ENCODE data around the gene DAPL1.

DAPL1 gene

GRCh38 chr2:158825021-158825420 lies 29.9 kb downstream of the DAPL1 start:
- no peaks in the 10 kb centered on the region for H3F3A ChIP-seq (ENCODE audit: insufficient read depth, low read length)
- H3K9me3 ChIP-seq (replicated peaks; ENCODE audit: insufficient read depth, low read length), result no peaks in the 10 kb centered on the region
- H3K9me2 ChIP-seq (replicated peaks; ENCODE audit: insufficient read depth, low read length), result no peaks in the 10 kb centered on the region
- H2AFZ ChIP-seq (ENCODE audit: low read length), result no peak overlapping the region
- no peak overlapping the region for H3K4me3 ChIP-seq (ENCODE audit: low read length)
- no peak overlapping the region for H3K27ac ChIP-seq (ENCODE audit: low read length)
- no peaks in the 10 kb centered on the region for H3K36me3 ChIP-seq (replicated peaks; ENCODE audit: insufficient read depth, low read length)
- H3K27me3 ChIP-seq (replicated peaks; ENCODE audit: insufficient read depth, low read length), result no peaks in the 10 kb centered on the region
- H3K9ac ChIP-seq (ENCODE audit: low read length), result no peak overlapping the region
- no peak for DNase-seq
- TF ChIP-seq EZH2 (optimal IDR thresholded peaks at IDR 0.05; ENCODE audit: low read depth, low read length) (no peak), CTCF (IDR thresholded peaks at IDR 0.05; ENCODE audit: low read length) (no peak), EZH2phosphoT487 (IDR thresholded peaks at IDR 0.05; ENCODE audit: low read length) (no peak)
- H3K4me2 ChIP-seq (ENCODE audit: low read depth, low read length), result no peak overlapping the region
- H3K79me2 ChIP-seq (ENCODE audit: low read length), result no peaks in the 10 kb centered on the region
- H3K4me1 ChIP-seq (ENCODE audit: low read length), result no peaks in the 10 kb centered on the region
- no peaks in the 10 kb centered on the region for H4K20me1 ChIP-seq (ENCODE audit: insufficient read depth, low read length)

GRCh38 chr2:158826965-158827364 lies 31.8 kb downstream of the DAPL1 start:
- no peaks in the 10 kb centered on the region for H3K36me3 ChIP-seq (replicated peaks; ENCODE audit: insufficient read depth, low read length)
- H3K27me3 ChIP-seq (replicated peaks; ENCODE audit: insufficient read depth, low read length), result no peaks in the 10 kb centered on the region
- no peak overlapping the region for H3K4me2 ChIP-seq (ENCODE audit: low read depth, low read length)
- no peaks in the 10 kb centered on the region for H4K20me1 ChIP-seq (ENCODE audit: insufficient read depth, low read length)
- TF ChIP-seq EZH2phosphoT487 (IDR thresholded peaks at IDR 0.05; ENCODE audit: low read length), result no peak
- no peak for TF ChIP-seq CTCF (IDR thresholded peaks at IDR 0.05; ENCODE audit: low read length)
- TF ChIP-seq EZH2 (optimal IDR thresholded peaks at IDR 0.05; ENCODE audit: low read depth, low read length), result no peak
- H3K4me3 ChIP-seq (ENCODE audit: low read length), result no peak overlapping the region
- H3K9me3 ChIP-seq (replicated peaks; ENCODE audit: insufficient read depth, low read length), result no peaks in the 10 kb centered on the region
- H3K79me2 ChIP-seq (ENCODE audit: low read length), result no peaks in the 10 kb centered on the region
- no peaks in the 10 kb centered on the region for H3K9me2 ChIP-seq (replicated peaks; ENCODE audit: insufficient read depth, low read length)
- H3F3A ChIP-seq (ENCODE audit: insufficient read depth, low read length), result no peaks in the 10 kb centered on the region
- no peak overlapping the region for H3K9ac ChIP-seq (ENCODE audit: low read length)
- H2AFZ ChIP-seq (ENCODE audit: low read length), result no peak overlapping the region
- H3K4me1 ChIP-seq (ENCODE audit: low read length), result no peaks in the 10 kb centered on the region
- no peak for DNase-seq
- no peak overlapping the region for H3K27ac ChIP-seq (ENCODE audit: low read length)

GRCh38 chr2:158828378-158829164 lies 33.5 kb downstream of the DAPL1 start:
- Histone ChIP-seq H3K36me3 (replicated peaks; ENCODE audit: insufficient read depth, low read length) (no peaks in the 10 kb centered on the region), H3K79me2 (ENCODE audit: low read length) (no peaks in the 10 kb centered on the region), H3K9me2 (replicated peaks; ENCODE audit: insufficient read depth, low read length) (no peaks in the 10 kb centered on the region), H3K27ac (ENCODE audit: low read length) (no peak overlapping the region), H3K9me3 (replicated peaks; ENCODE audit: insufficient read depth, low read length) (no peaks in the 10 kb centered on the region), H4K20me1 (ENCODE audit: insufficient read depth, low read length) (no peaks in the 10 kb centered on the region), H3K9ac (ENCODE audit: low read length) (no peak overlapping the region), H2AFZ (ENCODE audit: low read length) (no peak overlapping the region), H3K27me3 (replicated peaks; ENCODE audit: insufficient read depth, low read length) (no peaks in the 10 kb centered on the region), H3K4me2 (ENCODE audit: low read depth, low read length) (no peak overlapping the region), H3K4me3 (ENCODE audit: low read length) (no peak overlapping the region), H3F3A (ENCODE audit: insufficient read depth, low read length) (no peaks in the 10 kb centered on the region), H3K4me1 (ENCODE audit: low read length) (no peaks in the 10 kb centered on the region)
- no peak for DNase-seq
- TF ChIP-seq EZH2 (optimal IDR thresholded peaks at IDR 0.05; ENCODE audit: low read depth, low read length) (no peak), CTCF (IDR thresholded peaks at IDR 0.05; ENCODE audit: low read length) (no peak), EZH2phosphoT487 (IDR thresholded peaks at IDR 0.05; ENCODE audit: low read length) (no peak)

Measured in MM.1S (cell line).